K562 (cell line): ENCODE measurements around the gene ABCC5. TPM values are rescaled to one million over a fixed set of nuclear protein-coding genes. Genes with fewer than 3 reads are reported as not detected.

Source experiments
- CBX5 ChIP-seq: IDR thresholded peaks from 2 replicates; pipeline ENCODE4 v1.6.1; 2014; ENCODE audit warnings: low read depth, borderline replicate concordance
- CHD2 ChIP-seq: IDR thresholded peaks from 2 replicates; pipeline ENCODE4 v1.6.1; 2011; ENCODE audit warnings: low read depth, low read length
- IFI16 ChIP-seq: fragments of 250-450 bp; sonication (Bioruptor Pico); IDR thresholded peaks from 2 replicates; pipeline ENCODE4 v2.1.2; 2022; ENCODE audit warnings: mild to moderate bottlenecking, inconsistent platforms
- KDM2B ChIP-seq: fragments of 250-450 bp; sonication (Bioruptor Pico); IDR thresholded peaks from 2 replicates; pipeline ENCODE4 v1.8.0; 2021; ENCODE audit warnings: mild to moderate bottlenecking, moderate library complexity
- NFE2L1 ChIP-seq: fragments of 450-650 bp; IDR thresholded peaks from 2 replicates; pipeline ENCODE4 v1.6.1; 2016; ENCODE audit warnings: missing genetic modification characterization, low read depth, mild to moderate bottlenecking, missing compliant biosample characterization, moderate library complexity, borderline replicate concordance
- RBM15 ChIP-seq: fragments of 200-400 bp; formaldehyde crosslinking; IDR thresholded peaks from 2 replicates; pipeline ENCODE4 v1.6.1; 2018; ENCODE audit warnings: mild to moderate bottlenecking, low read length, moderate library complexity; ENCODE audit not compliant: insufficient read depth
- RHOXF2B ChIP-seq: fragments of 250-450 bp; sonication (Bioruptor Pico); conservative IDR thresholded peaks from 2 replicates; pipeline ENCODE4 v1.5.1; 2021
- SPI1 ChIP-seq: IDR thresholded peaks from 2 replicates; pipeline ENCODE4 v1.6.1; 2011; ENCODE audit warnings: low read depth, low read length, control low read depth, borderline replicate concordance
- polyA plus RNA-seq, 8 experiments: library from polyadenylated mRNA; depleted of rRNA in 4 of 8; stranded (reverse) in 5 of 8; unstranded in 3 of 8; fragments of >200 nt; fragmentation: Nextera tagmentation in 2 of 8; fragmentation: Illumina TruSeq in 1 of 8; extraction: Ambion mirVana in 2 of 8; extraction: Trizol in 1 of 8; gene quantifications; 2 replicates each; pipeline versions ENCODE4 v1.2.1 to v1.2.3, GENCODE V29; 2011 to 2014; ENCODE audit warnings: inconsistent platforms in 1 of 8, missing spikeins in 1 of 8
- total RNA-seq, 7 experiments: library from RNA; depleted of rRNA in 6 of 7; stranded (reverse); fragments of >200 nt in 6 of 7; fragmentation: Illumina TruSeq in 2 of 7; extraction: Trizol in 2 of 7; gene quantifications; 2 replicates each; pipeline versions ENCODE4 v1.2.1 to v1.2.3, GENCODE V29; 2011 to 2021; ENCODE audit warnings: low replicate concordance in 1 of 7
- TF ChIP-seq, protein P1 (sequence below): fragments of 250-450 bp; sonication (Bioruptor Pico); IDR thresholded peaks from 2 replicates; pipeline ENCODE4 v1.4.0; 2020
- TF ChIP-seq, protein P2 (sequence below): sonication (generic); formaldehyde crosslinking; IDR thresholded peaks from 2 replicates; pipeline ENCODE4 v1.8.0; 2022; ENCODE audit warnings: mild to moderate bottlenecking, missing genetic modification reagents, borderline replicate concordance
- TF ChIP-seq, protein P3 (sequence below): fragments of 250-450 bp; sonication (Bioruptor Pico); IDR thresholded peaks from 2 replicates; pipeline ENCODE4 v1.4.0; 2020; ENCODE audit warnings: borderline replicate concordance
- TF ChIP-seq, protein P4 (sequence below): conservative IDR thresholded peaks from 2 replicates; pipeline ENCODE4 v1.6.1; 2011; ENCODE audit warnings: low read depth, mild to moderate bottlenecking, low read length; ENCODE audit not compliant: control insufficient read depth
- TF ChIP-seq, protein P5 (sequence below): fragments of 150-350 bp; conservative IDR thresholded peaks from 2 replicates; pipeline ENCODE4 v1.6.1; 2014; ENCODE audit warnings: low read length

The ABCC5 gene
- total and polyA plus RNA-seq, 9 of the 15 experiments (the other 6 are each of a cell fraction or from before 2014, with no cell fraction given) = 22.0 to 53.0 (median 41.9) TPM

DNA sequence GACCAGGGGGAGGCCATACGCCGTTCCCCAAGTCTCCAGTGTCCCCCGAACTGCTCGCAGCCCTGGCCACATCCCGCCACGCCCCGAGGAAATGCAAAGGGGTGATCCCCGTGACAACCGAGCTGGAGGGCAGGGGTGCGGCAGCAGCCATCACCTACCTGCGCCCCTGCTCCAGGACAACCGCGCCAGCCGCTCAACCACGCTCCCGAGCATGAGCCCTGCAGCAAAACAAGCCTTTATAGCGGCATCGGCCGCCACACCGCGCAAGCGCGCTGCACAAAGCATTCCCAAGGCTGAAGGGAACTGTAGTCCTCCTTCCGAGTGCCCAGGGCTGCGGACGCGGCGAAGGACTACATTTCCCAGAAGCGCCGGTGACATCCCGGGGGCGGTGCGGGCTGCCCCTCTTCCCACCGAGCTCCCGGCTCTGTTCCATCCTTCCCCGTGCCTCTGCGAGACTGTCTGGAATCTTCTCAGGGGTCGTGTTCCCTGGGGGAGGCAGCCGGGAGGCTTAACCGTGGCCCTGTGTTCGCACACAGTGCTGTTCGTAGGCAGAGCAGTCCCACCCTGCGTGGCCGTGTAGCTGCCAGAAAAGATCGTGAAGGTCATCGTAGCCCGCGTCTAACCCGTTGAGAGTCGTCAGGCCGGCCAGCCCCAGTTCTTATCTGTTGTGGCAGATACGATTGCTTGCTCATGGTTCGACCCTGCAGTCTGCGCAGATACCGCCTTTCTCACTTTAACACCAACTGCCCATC is at the start of gene ABCC5 (continued):
- TF ChIP-seq, protein P1, sequence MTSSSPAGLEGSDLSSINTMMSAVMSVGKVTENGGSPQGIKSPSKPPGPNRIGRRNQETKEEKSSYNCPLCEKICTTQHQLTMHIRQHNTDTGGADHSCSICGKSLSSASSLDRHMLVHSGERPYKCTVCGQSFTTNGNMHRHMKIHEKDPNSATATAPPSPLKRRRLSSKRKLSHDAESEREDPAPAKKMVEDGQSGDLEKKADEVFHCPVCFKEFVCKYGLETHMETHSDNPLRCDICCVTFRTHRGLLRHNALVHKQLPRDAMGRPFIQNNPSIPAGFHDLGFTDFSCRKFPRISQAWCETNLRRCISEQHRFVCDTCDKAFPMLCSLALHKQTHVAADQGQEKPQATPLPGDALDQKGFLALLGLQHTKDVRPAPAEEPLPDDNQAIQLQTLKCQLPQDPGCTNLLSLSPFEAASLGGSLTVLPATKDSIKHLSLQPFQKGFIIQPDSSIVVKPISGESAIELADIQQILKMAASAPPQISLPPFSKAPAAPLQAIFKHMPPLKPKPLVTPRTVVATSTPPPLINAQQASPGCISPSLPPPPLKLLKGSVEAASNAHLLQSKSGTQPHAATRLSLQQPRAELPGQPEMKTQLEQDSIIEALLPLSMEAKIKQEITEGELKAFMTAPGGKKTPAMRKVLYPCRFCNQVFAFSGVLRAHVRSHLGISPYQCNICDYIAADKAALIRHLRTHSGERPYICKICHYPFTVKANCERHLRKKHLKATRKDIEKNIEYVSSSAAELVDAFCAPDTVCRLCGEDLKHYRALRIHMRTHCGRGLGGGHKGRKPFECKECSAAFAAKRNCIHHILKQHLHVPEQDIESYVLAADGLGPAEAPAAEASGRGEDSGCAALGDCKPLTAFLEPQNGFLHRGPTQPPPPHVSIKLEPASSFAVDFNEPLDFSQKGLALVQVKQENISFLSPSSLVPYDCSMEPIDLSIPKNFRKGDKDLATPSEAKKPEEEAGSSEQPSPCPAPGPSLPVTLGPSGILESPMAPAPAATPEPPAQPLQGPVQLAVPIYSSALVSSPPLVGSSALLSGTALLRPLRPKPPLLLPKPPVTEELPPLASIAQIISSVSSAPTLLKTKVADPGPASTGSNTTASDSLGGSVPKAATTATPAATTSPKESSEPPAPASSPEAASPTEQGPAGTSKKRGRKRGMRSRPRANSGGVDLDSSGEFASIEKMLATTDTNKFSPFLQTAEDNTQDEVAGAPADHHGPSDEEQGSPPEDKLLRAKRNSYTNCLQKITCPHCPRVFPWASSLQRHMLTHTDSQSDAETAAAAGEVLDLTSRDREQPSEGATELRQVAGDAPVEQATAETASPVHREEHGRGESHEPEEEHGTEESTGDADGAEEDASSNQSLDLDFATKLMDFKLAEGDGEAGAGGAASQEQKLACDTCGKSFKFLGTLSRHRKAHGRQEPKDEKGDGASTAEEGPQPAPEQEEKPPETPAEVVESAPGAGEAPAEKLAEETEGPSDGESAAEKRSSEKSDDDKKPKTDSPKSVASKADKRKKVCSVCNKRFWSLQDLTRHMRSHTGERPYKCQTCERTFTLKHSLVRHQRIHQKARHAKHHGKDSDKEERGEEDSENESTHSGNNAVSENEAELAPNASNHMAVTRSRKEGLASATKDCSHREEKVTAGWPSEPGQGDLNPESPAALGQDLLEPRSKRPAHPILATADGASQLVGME (CRISPR knock-in tag) = no peak
- TF ChIP-seq NFE2L1 (tag) (no peak), RBM15 (no peak), CBX5 (no peak), SPI1 (0 out of 2 replicates have a peak, but pooled peaks have one; percentile 34), RHOXF2B (CRISPR knock-in tag) (no peak), KDM2B (CRISPR knock-in tag) (no peak), IFI16 (CRISPR knock-in tag) (no peak), CHD2 (no peak)
- TF ChIP-seq, protein P2, sequence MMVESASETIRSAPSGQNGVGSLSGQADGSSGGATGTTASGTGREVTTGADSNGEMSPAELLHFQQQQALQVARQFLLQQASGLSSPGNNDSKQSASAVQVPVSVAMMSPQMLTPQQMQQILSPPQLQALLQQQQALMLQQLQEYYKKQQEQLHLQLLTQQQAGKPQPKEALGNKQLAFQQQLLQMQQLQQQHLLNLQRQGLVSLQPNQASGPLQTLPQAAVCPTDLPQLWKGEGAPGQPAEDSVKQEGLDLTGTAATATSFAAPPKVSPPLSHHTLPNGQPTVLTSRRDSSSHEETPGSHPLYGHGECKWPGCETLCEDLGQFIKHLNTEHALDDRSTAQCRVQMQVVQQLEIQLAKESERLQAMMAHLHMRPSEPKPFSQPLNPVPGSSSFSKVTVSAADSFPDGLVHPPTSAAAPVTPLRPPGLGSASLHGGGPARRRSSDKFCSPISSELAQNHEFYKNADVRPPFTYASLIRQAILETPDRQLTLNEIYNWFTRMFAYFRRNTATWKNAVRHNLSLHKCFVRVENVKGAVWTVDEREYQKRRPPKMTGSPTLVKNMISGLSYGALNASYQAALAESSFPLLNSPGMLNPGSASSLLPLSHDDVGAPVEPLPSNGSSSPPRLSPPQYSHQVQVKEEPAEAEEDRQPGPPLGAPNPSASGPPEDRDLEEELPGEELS = no peak
- TF ChIP-seq, protein P3, sequence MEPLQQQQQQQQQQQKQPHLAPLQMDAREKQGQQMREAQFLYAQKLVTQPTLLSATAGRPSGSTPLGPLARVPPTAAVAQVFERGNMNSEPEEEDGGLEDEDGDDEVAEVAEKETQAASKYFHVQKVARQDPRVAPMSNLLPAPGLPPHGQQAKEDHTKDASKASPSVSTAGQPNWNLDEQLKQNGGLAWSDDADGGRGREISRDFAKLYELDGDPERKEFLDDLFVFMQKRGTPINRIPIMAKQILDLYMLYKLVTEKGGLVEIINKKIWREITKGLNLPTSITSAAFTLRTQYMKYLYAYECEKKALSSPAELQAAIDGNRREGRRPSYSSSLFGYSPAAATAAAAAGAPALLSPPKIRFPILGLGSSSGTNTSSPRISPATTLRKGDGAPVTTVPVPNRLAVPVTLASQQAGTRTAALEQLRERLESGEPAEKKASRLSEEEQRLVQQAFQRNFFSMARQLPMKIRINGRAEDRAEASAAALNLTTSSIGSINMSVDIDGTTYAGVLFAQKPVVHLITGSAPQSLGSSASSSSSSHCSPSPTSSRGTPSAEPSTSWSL (CRISPR knock-in tag) = no peak
- TF ChIP-seq, protein P4, sequence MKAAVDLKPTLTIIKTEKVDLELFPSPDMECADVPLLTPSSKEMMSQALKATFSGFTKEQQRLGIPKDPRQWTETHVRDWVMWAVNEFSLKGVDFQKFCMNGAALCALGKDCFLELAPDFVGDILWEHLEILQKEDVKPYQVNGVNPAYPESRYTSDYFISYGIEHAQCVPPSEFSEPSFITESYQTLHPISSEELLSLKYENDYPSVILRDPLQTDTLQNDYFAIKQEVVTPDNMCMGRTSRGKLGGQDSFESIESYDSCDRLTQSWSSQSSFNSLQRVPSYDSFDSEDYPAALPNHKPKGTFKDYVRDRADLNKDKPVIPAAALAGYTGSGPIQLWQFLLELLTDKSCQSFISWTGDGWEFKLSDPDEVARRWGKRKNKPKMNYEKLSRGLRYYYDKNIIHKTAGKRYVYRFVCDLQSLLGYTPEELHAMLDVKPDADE = peak; percentile 87; the same call in 1 of the 2 replicates
- TF ChIP-seq, protein P5, sequence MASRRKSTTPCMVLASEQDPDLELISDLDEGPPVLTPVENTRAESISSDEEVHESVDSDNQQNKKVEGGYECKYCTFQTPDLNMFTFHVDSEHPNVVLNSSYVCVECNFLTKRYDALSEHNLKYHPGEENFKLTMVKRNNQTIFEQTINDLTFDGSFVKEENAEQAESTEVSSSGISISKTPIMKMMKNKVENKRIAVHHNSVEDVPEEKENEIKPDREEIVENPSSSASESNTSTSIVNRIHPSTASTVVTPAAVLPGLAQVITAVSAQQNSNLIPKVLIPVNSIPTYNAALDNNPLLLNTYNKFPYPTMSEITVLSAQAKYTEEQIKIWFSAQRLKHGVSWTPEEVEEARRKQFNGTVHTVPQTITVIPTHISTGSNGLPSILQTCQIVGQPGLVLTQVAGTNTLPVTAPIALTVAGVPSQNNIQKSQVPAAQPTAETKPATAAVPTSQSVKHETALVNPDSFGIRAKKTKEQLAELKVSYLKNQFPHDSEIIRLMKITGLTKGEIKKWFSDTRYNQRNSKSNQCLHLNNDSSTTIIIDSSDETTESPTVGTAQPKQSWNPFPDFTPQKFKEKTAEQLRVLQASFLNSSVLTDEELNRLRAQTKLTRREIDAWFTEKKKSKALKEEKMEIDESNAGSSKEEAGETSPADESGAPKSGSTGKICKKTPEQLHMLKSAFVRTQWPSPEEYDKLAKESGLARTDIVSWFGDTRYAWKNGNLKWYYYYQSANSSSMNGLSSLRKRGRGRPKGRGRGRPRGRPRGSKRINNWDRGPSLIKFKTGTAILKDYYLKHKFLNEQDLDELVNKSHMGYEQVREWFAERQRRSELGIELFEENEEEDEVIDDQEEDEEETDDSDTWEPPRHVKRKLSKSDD = no peak
